GM19328 (cell line): ENCODE results near the gene SYT11.
"Not testable (repeated sequence)": the region's sequence is repeated elsewhere in the genome, so short reads cannot be mapped to it uniquely, and the experiment has no call there.

Experiments used
- ATAC-seq: cut with Tn5 transposase; IDR thresholded peaks from one replicate; pipeline ENCODE4 v1.9.1; 2021; ENCODE audit warnings: mild to moderate bottlenecking, moderate library complexity; ENCODE audit not compliant: unreplicated experiment

The SYT11 gene, protein sequence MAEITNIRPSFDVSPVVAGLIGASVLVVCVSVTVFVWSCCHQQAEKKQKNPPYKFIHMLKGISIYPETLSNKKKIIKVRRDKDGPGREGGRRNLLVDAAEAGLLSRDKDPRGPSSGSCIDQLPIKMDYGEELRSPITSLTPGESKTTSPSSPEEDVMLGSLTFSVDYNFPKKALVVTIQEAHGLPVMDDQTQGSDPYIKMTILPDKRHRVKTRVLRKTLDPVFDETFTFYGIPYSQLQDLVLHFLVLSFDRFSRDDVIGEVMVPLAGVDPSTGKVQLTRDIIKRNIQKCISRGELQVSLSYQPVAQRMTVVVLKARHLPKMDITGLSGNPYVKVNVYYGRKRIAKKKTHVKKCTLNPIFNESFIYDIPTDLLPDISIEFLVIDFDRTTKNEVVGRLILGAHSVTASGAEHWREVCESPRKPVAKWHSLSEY

GRCh38 chr1:155859234-155859829 lies at the start of gene SYT11:
TSS of gene SYT11 (plus strand) at chr1:155859567. CDS start at chr1:155859762, 195 bp downstream.
- ATAC-seq, result peak; percentile 64

DNA sequence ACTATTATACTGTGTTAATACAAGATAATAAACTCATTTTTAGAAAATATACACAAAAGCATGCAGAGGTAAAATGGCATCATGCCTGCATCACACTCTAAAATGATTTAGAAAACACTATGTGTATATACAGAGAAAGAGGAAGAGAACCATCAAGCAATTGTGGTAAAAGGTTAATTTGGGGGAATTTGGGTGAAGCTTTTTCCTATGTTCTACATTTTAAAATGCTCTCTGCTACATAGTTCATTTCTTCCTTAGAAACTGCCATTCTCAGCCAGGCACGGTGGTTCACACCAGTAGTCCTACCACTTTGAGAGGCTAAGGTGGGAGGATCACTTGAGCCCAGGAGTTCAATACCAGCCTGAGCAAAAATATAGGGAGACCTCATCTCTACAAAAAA lies 46.5 kb upstream of the SYT11 start:
- no peak for ATAC-seq

- ATAC-seq, result no peak
Measured at GRCh38 chr1:155813672-155814071, 45.7 kb upstream of the SYT11 start.

DNA sequence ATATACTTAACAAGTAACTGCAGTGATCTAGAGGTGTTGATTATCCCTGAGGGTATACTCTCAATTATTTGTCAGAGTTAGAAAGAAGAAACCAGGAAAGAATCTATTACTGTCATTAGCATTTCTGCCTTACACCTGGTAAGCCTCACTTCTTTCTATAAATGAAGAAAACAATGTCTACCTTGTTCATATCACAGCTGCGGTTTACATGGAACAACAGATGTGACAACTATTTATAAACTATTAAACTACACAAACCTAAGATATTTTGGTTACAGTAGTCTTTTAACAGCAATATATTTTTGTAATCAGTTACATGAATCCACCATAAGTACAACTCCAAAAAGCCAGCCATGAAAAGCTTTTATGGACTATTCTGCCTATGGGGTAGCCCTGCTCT lies 43.0 kb upstream of the SYT11 start:
- no peak for ATAC-seq

- no peak for ATAC-seq
Measured at GRCh38 chr1:155827450-155827849, 31.9 kb upstream of the SYT11 start.

- ATAC-seq, result no peak
Measured at GRCh38 chr1:155831279-155831976, 27.9 kb upstream of the SYT11 start.

- ATAC-seq, result no peak
Measured at GRCh38 chr1:155833665-155834295, 25.6 kb upstream of the SYT11 start.

- ATAC-seq, result no peak
Measured at GRCh38 chr1:155834296-155834926, 25.0 kb upstream of the SYT11 start.

- ATAC-seq, result not testable (repeated sequence)
Measured at GRCh38 chr1:155834927-155835399, 24.4 kb upstream of the SYT11 start.

DNA sequence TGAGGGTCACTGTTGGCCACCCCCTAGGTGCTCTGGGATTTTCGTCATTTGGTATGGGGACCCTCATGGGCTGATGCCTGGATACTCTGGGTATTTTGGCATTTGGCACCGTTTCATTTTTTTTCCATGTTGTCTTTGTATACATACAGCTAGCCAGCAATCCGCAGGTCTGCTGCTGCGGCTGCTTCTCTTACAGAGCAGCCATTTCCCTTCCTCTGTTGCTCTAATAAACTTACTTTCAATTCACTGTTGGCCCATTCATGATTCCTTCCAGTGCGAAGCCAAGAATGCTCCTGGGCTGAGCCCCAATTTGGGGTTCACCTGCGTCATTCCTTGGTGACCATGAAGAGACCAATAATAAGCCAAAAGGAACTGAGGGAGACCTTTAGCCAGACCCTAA lies 23.8 kb upstream of the SYT11 start:
- ATAC-seq, result no peak

DNA sequence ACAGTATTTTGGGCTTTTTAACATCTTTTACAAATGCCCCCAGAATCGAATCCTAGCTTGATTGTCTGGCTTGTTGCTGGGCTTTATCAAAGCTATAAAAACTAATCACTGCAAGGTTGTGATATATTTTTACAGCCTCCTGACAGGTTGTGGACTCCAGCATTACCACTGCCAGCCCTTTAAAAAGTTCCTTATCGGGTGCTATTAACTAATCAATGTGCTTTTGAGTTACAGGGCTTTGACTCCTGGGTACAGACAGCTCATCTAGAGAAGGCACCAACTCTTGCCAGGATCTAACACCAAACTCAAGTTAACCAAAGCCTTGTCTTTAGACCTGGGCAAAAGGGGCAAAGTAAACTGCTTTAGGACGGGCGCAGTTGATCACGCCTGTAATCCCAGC lies 19.0 kb upstream of the SYT11 start:
- ATAC-seq, result no peak

DNA sequence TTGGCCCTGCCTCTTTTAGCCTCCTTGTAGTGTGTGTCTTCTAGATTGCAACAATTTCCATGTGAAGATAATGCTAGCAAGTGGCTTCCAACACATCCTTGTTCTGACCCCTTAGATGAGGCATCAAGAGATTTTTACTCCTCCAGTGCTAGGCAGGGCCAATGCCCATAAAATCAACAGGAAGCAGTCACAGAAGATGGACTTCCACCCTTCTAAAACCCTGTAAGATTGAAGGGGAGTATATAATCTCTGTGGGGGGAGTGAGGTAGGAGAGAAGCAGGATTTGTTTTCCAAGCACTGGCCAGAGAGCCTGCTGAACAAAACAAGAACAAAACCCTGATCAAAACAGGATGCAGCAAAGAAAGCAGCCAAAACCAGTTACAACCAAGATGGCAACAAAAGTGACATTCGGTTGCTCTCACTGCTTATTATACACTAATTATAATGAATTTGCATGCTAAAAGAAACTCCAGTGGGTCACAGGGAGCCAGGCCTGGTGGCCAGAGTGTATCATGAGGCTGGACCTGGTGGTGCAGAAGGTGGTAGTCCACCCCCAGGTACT lies 14.4 kb upstream of the SYT11 start:
- ATAC-seq, result no peak

GRCh38 chr1:155847823-155848529 lies 11.4 kb upstream of the SYT11 start:
- ATAC-seq, result no peak

DNA sequence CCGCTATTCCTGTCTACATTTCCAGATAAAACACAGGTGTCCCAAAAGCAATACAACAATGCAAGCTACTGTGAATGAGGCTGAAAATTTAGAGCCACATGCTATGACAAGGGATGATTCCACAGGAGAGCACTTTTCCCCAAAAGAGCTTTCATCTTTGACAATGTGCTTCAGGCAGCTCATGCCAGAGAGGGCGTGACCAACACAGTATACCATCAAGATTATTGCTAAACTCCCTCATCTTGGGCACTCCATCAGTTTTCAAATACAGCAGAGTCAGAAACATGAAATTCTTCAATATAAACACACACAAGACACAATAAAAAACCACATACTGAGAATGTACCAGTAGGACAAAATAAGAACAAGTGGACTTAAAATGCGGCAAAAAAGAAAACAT lies 9.0 kb upstream of the SYT11 start:
- ATAC-seq, result no peak

- no peak for ATAC-seq
Measured at GRCh38 chr1:155856257-155856974, 3.0 kb upstream of the SYT11 start.

GRCh38 chr1:155856975-155857930 lies 2.1 kb upstream of the SYT11 start, which contains the start of gene GON4L:
TSS of gene GON4L (minus strand) at chr1:155857214. CDS start at chr1:155853780, 3,434 bp downstream.
- ATAC-seq, result peak; percentile 37

GRCh38 chr1:155858800-155859233 lies 550 bp upstream of the SYT11 start:
- peak; percentile 3 for ATAC-seq
